GM10248 (cell line): ENCODE results near the gene MPP3.

ENCODE experiments used
- CTCF ChIA-PET: fragments of 300-600 bp; sonication (Branson Sonifier 250); formaldehyde crosslinking; extraction: SDS; loops from one replicate; lab custom pipeline; 2021; ENCODE audit warnings: antibody characterized with exemption; lab: Yijun Ruan, JAX
- POLR2A ChIA-PET: fragments of 350-650 bp; sonication (Branson Sonifier 250); formaldehyde crosslinking; extraction: SDS; loops from one replicate; lab custom pipeline; 2020; ENCODE audit warnings: antibody characterized with exemption; lab: Yijun Ruan, JAX
- DNase-seq: peaks from one replicate; pipeline ENCODE4 v3.0.0; 2012; ENCODE audit errors: extremely low spot score
- TF ChIP-seq, protein P1 (sequence below): IDR thresholded peaks from 2 replicates; pipeline ENCODE4 v1.5.1; 2012; ENCODE audit warnings: mild to moderate bottlenecking, low read depth; ENCODE audit errors: extremely low read depth, missing control alignments, control extremely low read depth

Gene MPP3

DNA sequence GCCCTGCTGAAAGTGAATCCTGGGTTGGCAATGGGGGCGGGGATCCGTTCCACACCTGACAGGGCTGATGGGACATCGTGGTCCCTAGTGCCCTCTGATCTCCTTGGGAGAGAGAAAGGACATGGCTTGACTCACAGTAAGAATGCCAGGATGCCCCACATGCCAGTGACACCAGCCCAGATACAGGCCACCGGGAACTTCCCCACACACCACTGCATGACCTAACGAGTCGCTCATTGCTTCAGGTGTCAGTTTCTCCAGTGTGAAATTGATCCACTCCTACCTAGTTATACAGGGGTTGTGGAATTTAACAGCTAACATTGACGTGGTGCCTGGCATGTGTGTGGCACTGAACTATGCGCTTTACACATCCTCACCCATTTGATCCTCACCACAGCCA lies 21.6 kb upstream of the MPP3 start:
- peak; percentile 5 for DNase-seq
- POLR2A ChIA-PET: no interaction called here
- CTCF ChIA-PET: interaction anchor here (2.3 to 4.4 kb wide), 2 partner anchors 8 to 25 kb away, joined by 14 to 46 read pairs; partner anchors contain the start of gene CD300LG
- TF ChIP-seq, protein P1, sequence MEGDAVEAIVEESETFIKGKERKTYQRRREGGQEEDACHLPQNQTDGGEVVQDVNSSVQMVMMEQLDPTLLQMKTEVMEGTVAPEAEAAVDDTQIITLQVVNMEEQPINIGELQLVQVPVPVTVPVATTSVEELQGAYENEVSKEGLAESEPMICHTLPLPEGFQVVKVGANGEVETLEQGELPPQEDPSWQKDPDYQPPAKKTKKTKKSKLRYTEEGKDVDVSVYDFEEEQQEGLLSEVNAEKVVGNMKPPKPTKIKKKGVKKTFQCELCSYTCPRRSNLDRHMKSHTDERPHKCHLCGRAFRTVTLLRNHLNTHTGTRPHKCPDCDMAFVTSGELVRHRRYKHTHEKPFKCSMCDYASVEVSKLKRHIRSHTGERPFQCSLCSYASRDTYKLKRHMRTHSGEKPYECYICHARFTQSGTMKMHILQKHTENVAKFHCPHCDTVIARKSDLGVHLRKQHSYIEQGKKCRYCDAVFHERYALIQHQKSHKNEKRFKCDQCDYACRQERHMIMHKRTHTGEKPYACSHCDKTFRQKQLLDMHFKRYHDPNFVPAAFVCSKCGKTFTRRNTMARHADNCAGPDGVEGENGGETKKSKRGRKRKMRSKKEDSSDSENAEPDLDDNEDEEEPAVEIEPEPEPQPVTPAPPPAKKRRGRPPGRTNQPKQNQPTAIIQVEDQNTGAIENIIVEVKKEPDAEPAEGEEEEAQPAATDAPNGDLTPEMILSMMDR: no peak

DNA sequence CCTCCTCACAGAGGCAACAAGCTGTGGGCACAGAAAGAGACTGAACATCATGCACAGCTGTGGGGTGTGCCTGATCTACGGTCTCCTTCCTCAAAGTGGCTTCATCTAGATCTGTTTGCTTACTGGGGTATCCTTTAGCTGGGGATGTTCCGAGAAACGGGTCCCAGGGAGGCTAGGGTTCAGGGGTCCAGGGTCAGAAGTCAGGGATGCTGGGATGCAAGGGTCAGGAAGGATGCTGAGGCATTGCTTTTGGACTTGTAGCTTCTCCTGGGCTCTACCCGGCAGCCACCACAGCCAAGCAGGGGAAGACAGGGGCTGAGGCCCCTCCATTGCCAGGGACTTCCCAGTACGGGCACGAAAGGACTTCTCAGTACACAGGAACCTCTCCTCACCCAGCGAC lies 20.6 kb upstream of the MPP3 start:
- POLR2A ChIA-PET: interaction anchor here (0.5 kb wide), 1 partner anchor 81 kb away, joined by 4 read pairs; no protein-coding TSS in a partner anchor
- CTCF ChIA-PET: interaction anchor here (1.1 to 1.5 kb wide), 2 partner anchors 24 to 277 kb away, joined by 3 read pairs; no protein-coding TSS in a partner anchor
- TF ChIP-seq, protein P1: no peak
- DNase-seq: no peak

DNA sequence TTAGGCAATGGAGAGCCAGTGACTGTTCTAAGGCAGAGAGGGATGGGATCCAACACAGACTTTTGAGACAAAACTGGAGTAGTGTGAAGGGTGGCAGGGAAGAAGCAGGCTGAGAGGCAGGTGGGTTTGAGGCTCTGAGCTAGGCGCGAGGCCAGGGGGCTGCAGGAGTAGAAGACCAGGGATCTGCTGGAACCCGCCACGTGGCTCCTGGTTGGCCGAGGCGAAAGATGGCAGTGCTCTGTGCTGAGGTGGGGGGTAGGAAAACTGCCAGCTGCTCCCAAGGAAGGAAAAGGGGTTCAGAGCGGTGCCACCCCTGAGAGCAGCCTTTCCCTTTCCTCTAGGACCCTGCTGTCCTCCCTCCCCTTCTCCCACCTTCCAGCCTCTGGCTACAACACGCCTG lies 19.6 kb upstream of the MPP3 start:
- DNase-seq: no peak
- POLR2A ChIA-PET: no interaction called here
- TF ChIP-seq, protein P1: no peak
- CTCF ChIA-PET: interaction anchor here (0.9 to 2.0 kb wide), 5 partner anchors 11 to 276 kb away, joined by 3 to 4 read pairs (median 3); no protein-coding TSS in a partner anchor

- no peak for DNase-seq
- CTCF ChIA-PET: interaction anchor here (1.3 to 5.2 kb wide), 2 partner anchors 7 to 29 kb away, joined by 6 to 46 read pairs; no protein-coding TSS in a partner anchor
- POLR2A ChIA-PET: no interaction called here
- TF ChIP-seq, protein P1: no peak
These were observed 16.2 kb upstream of the MPP3 start for GRCh38 chr17:43849116-43849515.

DNA sequence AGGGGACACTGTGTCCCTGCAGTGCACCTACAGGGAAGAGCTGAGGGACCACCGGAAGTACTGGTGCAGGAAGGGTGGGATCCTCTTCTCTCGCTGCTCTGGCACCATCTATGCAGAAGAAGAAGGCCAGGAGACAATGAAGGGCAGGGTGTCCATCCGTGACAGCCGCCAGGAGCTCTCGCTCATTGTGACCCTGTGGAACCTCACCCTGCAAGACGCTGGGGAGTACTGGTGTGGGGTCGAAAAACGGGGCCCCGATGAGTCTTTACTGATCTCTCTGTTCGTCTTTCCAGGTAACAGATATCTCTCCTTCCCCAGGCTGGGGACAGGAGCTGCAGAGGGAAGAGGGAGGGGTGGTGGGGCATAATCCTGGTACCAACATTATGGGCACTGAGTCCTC lies 15.7 kb upstream of the MPP3 start:
- ChIA-PET POLR2A (no interaction called here), CTCF (interaction anchor here (1.3 to 5.2 kb wide), 2 partner anchors 8 to 30 kb away, joined by 6 to 46 read pairs; no protein-coding TSS in a partner anchor)
- TF ChIP-seq, protein P1: no peak
- no peak for DNase-seq

DNA sequence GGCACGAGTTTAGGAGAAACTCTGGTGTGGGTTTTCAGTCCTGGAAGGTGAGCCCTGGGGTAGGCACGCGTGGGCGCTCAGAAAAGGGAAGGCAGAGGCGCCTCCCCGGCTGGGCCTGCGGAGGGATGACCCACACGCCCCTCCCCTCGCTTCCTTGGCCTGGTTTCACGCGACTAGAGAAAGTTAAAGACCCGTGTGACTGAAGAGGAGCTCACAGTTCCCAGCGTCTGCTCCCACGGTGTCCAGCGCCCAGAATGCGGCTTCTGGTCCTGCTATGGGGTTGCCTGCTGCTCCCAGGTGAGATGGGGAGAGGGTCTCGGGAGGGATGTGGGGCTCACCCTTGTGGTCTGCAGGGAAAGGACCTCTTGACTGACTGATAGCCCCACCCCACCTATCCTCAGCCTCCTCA lies 14.0 kb upstream of the MPP3 start, which contains the start of gene CD300LG:
Gene CD300LG (plus strand): TSS at position 214 of the 409 bp plus-strand sequence. CDS start 41 bp downstream, at position 255.
- TF ChIP-seq, protein P1: no peak
- CTCF ChIA-PET: interaction anchor here (0.7 to 5.2 kb wide), 25 partner anchors 9 to 270 kb away, joined by 3 to 46 read pairs (median 4); no protein-coding TSS in a partner anchor
- DNase-seq: no peak
- POLR2A ChIA-PET: interaction anchor here (0.6 kb wide), 1 partner anchor 1308 kb away, joined by 3 read pairs; no protein-coding TSS in a partner anchor
